Left lobe of liver (tissue), 2 donors: ENCODE measurements around the gene FMO2. TPM values are rescaled to one million over a fixed set of nuclear protein-coding genes. Genes with fewer than 3 reads are reported as not detected.

ENCODE experiments used
- ATAC-seq: fragments of 200-7000 bp; cut with Tn5 transposase; one replicate; pipeline ENCODE4 v1.9.1; 2020; ENCODE audit warnings: mild to moderate bottlenecking, moderate library complexity
- DNase-seq: peaks from one replicate; pipeline ENCODE4 v3.0.0-alpha.2; 2020; ENCODE audit warnings: low spot score
- total RNA-seq: library from RNA; stranded (reverse); gene quantifications from one replicate; pipeline ENCODE4 v1.2.1, GENCODE V29; 2021
- donor health status: DM: no; HTN: no; CAD: no; lungs with moderate emphysema.
- donor health status: DM: no; HTN: yes; CAD: no.

The FMO2 gene
- 8.1 TPM for total RNA-seq

- ATAC-seq (no peak), DNase-seq (no peak)
Observed at GRCh38 chr1:171185091-171185490, at the start of gene FMO2. FMO2 (plus strand) TSS chr1:171185300; CDS start chr1:171185714, 414 bp downstream.

DNA sequence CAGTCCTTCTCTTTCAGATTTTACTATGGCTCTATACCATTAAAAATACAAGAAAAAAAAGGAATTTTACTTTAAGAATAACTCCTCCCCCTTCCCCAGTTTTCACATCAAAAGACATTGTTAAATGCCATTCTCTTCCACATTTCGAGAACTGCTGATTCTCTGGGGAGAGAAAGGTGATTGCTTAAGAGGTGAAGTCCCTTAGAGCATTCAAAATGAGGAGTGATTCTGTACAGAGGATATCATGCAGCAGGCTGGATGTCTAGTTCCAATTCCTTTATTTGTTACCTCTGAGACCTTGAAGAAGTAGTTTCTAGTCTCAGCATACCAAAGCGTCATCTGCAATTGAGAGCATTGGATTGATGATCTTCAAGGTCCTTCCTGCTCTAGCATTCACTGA lies 47.5 kb upstream of the FMO2 start:
- ATAC-seq (no peak), DNase-seq (no peak)

- DNase-seq, result no peak
- no peak for ATAC-seq
Observed at GRCh38 chr1:171138980-171139379, 46.1 kb upstream of the FMO2 start.

DNA sequence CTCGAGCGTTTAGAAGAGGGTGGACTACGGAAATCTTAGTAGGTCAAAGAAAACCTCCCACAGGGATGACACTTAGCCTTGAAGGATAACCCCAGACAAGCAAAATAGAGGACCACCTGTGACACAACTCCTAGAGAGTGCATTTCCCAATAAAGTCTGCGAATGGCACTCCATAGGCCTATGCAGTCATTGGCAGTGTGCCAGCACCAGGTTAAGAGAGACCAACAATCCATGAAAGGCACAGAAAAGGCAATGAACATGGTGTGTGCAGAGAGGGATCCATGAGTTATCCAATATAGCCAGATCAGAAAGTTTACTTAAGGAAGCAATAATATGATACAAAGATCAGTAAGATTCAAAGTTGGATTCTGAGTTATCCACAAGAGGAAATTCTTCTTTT lies 45.2 kb upstream of the FMO2 start:
- DNase-seq, result no peak
- ATAC-seq, result no peak

DNA sequence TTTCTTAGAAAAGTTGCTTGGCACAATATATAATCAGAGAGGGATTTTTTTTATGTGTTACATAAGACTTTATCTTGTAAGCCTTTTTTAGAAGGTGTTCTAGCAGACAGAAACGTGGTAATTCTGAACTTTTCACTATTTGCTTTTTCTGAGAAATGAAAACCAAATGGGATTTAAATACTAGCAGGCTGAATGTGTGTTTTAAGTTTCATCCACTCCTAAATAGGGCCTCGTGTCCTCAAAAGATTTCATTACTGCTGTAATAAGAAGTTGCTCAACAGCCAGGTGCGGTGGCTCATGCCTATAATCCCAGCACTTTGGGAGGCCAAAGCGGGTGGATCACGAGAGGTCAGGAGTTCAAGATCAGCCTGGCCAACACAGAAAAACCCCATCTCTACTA lies 44.7 kb upstream of the FMO2 start:
- no peak for ATAC-seq
- DNase-seq, result no peak

- peak; percentile 4 for ATAC-seq
- DNase-seq, result no peak
Observed at GRCh38 chr1:171140956-171141687, 44.0 kb upstream of the FMO2 start.

- DNase-seq, result peak; percentile 68
- peak; percentile 77 for ATAC-seq
Observed at GRCh38 chr1:171141688-171142415, 43.2 kb upstream of the FMO2 start.

- peak; percentile 74 for ATAC-seq
- DNase-seq, result peak; percentile 63
Observed at GRCh38 chr1:171142416-171143385, 42.4 kb upstream of the FMO2 start.

DNA sequence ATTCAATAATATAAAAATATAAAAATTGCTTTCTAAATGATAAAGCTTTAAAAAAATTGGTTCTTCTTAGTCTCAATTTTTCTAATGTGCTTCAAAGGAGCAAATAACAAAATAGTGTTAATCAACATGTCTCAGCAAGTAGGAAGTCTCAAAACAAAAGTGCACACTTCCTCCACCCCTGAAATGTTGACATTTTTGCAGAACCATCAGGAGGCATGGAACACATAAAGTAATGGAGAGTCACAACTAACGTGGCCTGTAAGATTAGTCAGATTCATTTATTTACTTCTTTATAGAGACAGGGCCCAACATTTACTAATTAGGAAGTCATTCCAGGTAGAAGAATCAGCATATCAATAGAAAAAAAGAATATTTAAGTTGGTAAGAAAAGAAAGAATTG lies 34.9 kb upstream of the FMO2 start:
- no peak for DNase-seq
- no peak for ATAC-seq

GRCh38 chr1:171152549-171152948 lies 32.6 kb upstream of the FMO2 start:
- DNase-seq (no peak), ATAC-seq (no peak)

- no peak for DNase-seq
- ATAC-seq, result no peak
Observed at GRCh38 chr1:171155484-171155883, 29.6 kb upstream of the FMO2 start.

GRCh38 chr1:171158096-171158495 lies 27.0 kb upstream of the FMO2 start:
- DNase-seq (no peak), ATAC-seq (no peak)

- DNase-seq, result no peak
Observed at GRCh38 chr1:171158551-171158950, 26.5 kb upstream of the FMO2 start.

GRCh38 chr1:171159148-171159547 lies 26.0 kb upstream of the FMO2 start:
- no peak for ATAC-seq

More at GRCh38 chr1:171158551-171158950, 26.5 kb upstream of the FMO2 start:
- no peak for ATAC-seq

DNA sequence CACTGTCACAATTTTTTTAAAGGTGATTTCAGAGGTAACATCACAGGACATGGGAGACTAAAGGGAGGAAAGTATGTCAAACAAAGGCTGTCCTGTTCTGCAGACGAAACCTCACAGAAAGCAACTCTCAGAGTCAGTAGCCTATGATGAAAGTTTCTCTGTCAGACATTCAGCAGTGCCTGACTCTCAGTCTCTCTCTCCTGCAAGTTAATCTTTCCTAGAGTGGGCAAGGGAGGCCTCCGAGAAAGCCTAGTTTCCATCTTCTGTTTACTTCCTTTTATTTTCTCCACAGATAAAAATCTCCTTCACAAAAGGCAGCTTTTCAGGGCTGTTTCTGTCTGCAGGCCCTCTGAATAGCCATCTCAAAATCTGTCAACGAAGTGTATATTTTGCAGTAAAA lies 24.9 kb upstream of the FMO2 start:
- ATAC-seq, result peak; percentile 68
- no peak for DNase-seq

More at GRCh38 chr1:171159148-171159547, 26.0 kb upstream of the FMO2 start:
- no peak for DNase-seq

DNA sequence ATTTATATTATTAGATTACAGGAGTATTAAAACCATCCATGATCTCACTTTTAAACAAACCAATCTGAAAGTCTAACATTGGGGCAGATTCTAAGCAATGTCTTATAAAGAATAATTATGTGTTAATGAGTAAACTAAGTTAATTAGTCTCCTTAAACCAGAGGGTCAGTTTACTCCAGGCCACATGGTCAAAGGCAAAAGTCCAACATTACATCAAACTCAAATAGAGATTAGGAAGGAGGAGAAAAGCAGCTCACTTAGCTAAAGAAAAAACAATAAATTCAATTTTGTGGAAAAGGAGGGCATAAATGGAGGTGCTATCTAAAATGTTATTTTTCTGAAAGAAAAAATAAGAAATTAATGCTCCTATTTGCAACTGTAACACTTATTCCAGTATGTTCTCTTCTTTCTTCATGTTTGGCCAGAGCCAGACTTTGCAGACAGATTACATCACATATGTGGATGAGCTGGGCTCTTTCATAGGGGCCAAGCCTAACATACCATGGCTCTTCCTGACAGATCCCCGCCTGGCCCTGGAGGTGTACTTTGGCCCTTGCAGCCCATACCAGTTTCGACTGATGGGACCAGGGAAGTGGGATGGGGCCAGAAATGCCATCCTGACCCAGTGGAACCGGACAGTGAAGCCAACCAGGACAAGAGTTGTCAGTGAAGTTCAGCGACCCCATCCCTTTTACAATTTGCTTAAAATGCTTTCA lies 24.3 kb upstream of the FMO2 start:
- DNase-seq (peak; percentile 88), ATAC-seq (peak; percentile 94)

- ATAC-seq (no peak), DNase-seq (no peak)
Observed at GRCh38 chr1:171161431-171161830, 23.7 kb upstream of the FMO2 start.

DNA sequence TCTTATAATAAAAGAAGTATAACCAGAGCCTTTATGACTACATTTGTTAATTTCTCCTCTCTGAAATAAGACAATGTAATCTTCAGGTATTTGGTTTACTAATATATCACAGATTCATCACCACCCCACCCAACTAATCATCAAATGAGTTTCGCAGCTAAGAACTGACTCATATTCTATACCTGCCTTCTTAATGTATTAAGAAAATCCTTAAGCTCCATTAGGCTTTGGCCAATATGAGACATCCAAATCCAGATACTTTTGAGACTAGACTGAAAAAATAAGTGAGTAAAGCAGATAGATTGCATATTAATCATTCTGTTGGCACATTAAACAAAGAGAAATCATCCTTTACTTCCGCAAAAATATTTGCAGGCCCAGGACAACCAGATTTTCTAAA lies 18.7 kb upstream of the FMO2 start:
- ATAC-seq (no peak), DNase-seq (no peak)

DNA sequence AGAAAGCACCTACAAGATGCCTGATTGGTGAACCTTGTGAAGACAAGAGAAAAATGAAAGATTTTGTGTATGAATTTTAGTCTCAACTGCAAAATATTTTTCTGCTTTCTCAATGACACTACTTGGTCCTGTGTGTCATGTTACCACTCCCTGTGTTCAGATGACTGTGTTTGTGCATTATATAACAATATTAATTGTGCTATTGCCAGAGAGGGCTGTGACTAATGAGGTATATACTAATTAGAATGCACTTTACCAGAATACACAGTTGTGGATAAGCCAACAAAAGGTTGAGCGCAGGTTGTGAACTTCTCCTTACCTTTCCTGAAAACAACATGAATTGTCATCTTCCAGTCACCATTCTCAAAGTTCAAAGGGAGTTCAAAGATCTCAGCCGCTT lies 17.3 kb upstream of the FMO2 start:
- no peak for ATAC-seq
- DNase-seq, result no peak

GRCh38 chr1:171172471-171172870 lies 12.6 kb upstream of the FMO2 start:
- ATAC-seq (no peak), DNase-seq (no peak)

DNA sequence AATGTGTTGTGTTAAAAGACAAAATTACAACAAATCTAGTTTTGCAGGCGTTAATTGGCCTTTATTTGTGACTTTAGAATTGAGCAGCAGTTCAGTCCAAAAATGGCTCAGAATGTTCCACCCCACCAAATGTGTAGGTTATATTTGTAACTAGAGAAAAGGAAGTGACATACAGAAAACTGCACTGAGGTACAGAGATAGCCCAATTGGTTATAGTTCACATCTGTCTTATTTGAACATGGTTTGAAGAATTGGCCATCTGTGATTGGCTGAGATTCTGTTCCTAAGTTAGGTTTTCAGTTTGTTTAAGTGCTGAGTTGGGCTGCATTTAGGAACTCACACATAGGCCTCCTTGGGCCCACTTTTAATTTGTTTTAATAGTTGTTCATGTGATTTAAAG lies 12.0 kb upstream of the FMO2 start:
- no peak for ATAC-seq

More for the DNA sequence above, 12.0 kb upstream of the FMO2 start:
- DNase-seq, result no peak
